ENCODE data around the gene PRR3. TPM values are rescaled to one million over a fixed set of nuclear protein-coding genes. Genes with fewer than 3 reads are reported as not detected.

Gene PRR3
- total RNA-seq, 1 donor from 2014 or later: 4.0 TPM

GRCh38 chr6:30611856-30612194, 54.7 kb downstream of the PRR3 start:
- no peak for DNase-seq (ENCODE audit: low read depth, low spot score)

GRCh38 chr6:30612213-30612612, 55.1 kb downstream of the PRR3 start:
- DNase-seq (ENCODE audit: low read depth, low spot score): no peak

DNA sequence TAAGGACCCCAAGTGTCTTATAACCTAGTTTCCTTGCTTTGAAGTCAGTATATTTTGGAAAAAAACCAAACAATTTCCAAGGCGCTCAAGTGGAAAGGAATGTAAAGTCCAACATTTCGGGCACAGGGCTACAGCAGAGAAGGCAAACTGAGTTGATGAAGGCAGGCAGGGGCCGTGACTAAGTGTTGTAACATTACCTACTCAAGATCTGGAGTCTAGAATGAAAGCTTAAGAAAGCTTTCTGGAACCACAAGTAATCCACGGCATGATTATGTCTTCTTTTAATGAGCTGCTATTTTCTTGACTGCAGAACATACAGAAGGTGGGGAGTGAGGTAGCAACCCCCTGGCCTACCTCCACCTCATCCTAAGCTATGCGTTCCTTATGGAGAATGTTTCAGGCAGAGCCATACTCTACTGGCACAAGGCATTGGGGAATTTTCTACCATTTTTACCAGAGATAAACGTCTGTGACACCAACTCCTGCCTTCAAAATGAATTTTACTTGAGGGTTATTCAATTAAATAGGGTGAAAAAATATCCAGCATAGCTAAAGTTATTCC, 55.7 kb downstream of the PRR3 start:
- no peak for DNase-seq (ENCODE audit: low read depth, low spot score)

Other genes with a start within 250 kb of the PRR3 start
- 9.4 and 11.8 TPM in 2 replicates for gene TRIM39, start 230.4 kb upstream of the PRR3 start, total RNA-seq
- 22.0 and 26.1 TPM in 2 replicates for gene RPP21, start 212.1 kb upstream of the PRR3 start, total RNA-seq
- 524 and 663 TPM in 2 replicates for gene HLA-E, start 67.8 kb upstream of the PRR3 start, total RNA-seq
- 62.7 and 69.2 TPM in 2 replicates for gene GNL1, start 806 bp upstream of the PRR3 start, total RNA-seq
- gene ABCF1, start 14.1 kb downstream of the PRR3 start, total RNA-seq: 53.0 and 67.9 TPM in 2 replicates
- 12.5 and 18.6 TPM in 2 replicates for gene PPP1R10, start 59.9 kb downstream of the PRR3 start, total RNA-seq
- 48.8 and 57.7 TPM in 2 replicates for gene MRPS18B, start 60.5 kb downstream of the PRR3 start, total RNA-seq
- 2.6 and 2.8 TPM in 2 replicates for gene ATAT1, start 69.6 kb downstream of the PRR3 start, total RNA-seq
- gene C6orf136, start 89.8 kb downstream of the PRR3 start, total RNA-seq: 1.8 and 2.3 TPM in 2 replicates
- gene DHX16, start 115.7 kb downstream of the PRR3 start, total RNA-seq: 46.9 and 61.2 TPM in 2 replicates
- 57.4 and 58.3 TPM in 2 replicates for gene PPP1R18, start 129.3 kb downstream of the PRR3 start, total RNA-seq
- gene NRM, start 133.7 kb downstream of the PRR3 start, total RNA-seq: 2.4 and 2.5 TPM in 2 replicates
- gene MDC1, start 160.0 kb downstream of the PRR3 start, total RNA-seq: 10.2 and 11.0 TPM in 2 replicates
- gene TUBB, start 163.1 kb downstream of the PRR3 start, total RNA-seq: 537 and 757 TPM in 2 replicates
- 46.6 and 107 TPM in 2 replicates for gene FLOT1, start 185.4 kb downstream of the PRR3 start, total RNA-seq
- 90.2 and 122 TPM in 2 replicates for gene IER3, start 187.3 kb downstream of the PRR3 start, total RNA-seq